HepG2 (cell line): ENCODE data around the gene MICOS13. TPM values are rescaled to one million over a fixed set of nuclear protein-coding genes. Genes with fewer than 3 reads are reported as not detected.

Experiments
- DMAP1 ChIP-seq: IDR thresholded peaks from 2 replicates; pipeline ENCODE4 v1.6.1; 2016
- GTF3A ChIP-seq: sonication (generic); formaldehyde crosslinking; conservative IDR thresholded peaks from 2 replicates; pipeline ENCODE4 v1.4.0; 2020; ENCODE audit warnings: mild to moderate bottlenecking, missing genetic modification reagents
- NFYC ChIP-seq: IDR thresholded peaks from 2 replicates; pipeline ENCODE4 v1.6.1; 2016; ENCODE audit warnings: missing genetic modification reagents, missing compliant biosample characterization
- RBM22 ChIP-seq: fragments of 200-400 bp; formaldehyde crosslinking; optimal IDR thresholded peaks from 2 replicates; pipeline ENCODE3; 2017; ENCODE audit warnings: mild to moderate bottlenecking, low read length, moderate library complexity
- RERE ChIP-seq: IDR thresholded peaks from 2 replicates; pipeline ENCODE4 v1.6.1; 2016; ENCODE audit warnings: low read depth, missing genetic modification reagents, missing compliant biosample characterization
- SALL2 ChIP-seq: sonication (generic); formaldehyde crosslinking; IDR thresholded peaks from 2 replicates; pipeline ENCODE4 v1.8.1; 2023; ENCODE audit warnings: mild to moderate bottlenecking, missing genetic modification reagents, inconsistent platforms
- TAF15 ChIP-seq: fragments of 200-400 bp; formaldehyde crosslinking; IDR thresholded peaks from one replicate; pipeline ENCODE4 v1.6.1; 2018; ENCODE audit warnings: mild to moderate bottlenecking, low read depth, low read length; ENCODE audit not compliant: poor library complexity, severe bottlenecking
- U2AF1 ChIP-seq: fragments of 200-400 bp; formaldehyde crosslinking; optimal IDR thresholded peaks from 2 replicates; pipeline ENCODE3; 2017; ENCODE audit warnings: mild to moderate bottlenecking, low read depth, low read length
- ZBTB10 ChIP-seq: sonication (generic); formaldehyde crosslinking; IDR thresholded peaks from 2 replicates; pipeline ENCODE4 v1.4.0; 2020; ENCODE audit warnings: missing genetic modification reagents, borderline replicate concordance
- ZFP37 ChIP-seq: sonication (generic); formaldehyde crosslinking; IDR thresholded peaks from 2 replicates; pipeline ENCODE4 v1.4.0; 2020; ENCODE audit warnings: missing genetic modification reagents, borderline replicate concordance
- ZKSCAN5 ChIP-seq: sonication (generic); formaldehyde crosslinking; IDR thresholded peaks from 2 replicates; pipeline ENCODE4 v1.5.1; 2020; ENCODE audit warnings: mild to moderate bottlenecking, missing genetic modification reagents
- ZNF260 ChIP-seq: sonication (generic); formaldehyde crosslinking; IDR thresholded peaks from 2 replicates; pipeline ENCODE4 v1.4.0; 2020; ENCODE audit warnings: missing genetic modification reagents, low read depth, mild to moderate bottlenecking, borderline replicate concordance
- ZNF335 ChIP-seq: sonication (generic); formaldehyde crosslinking; IDR thresholded peaks from 2 replicates; pipeline ENCODE4 v1.4.0; 2020; ENCODE audit warnings: missing genetic modification reagents
- ZNF543 ChIP-seq: sonication (generic); formaldehyde crosslinking; IDR thresholded peaks from 2 replicates; pipeline ENCODE4 v1.4.0; 2020; ENCODE audit warnings: mild to moderate bottlenecking, missing genetic modification reagents
- ZNF776 ChIP-seq: sonication (generic); formaldehyde crosslinking; IDR thresholded peaks from 2 replicates; pipeline ENCODE4 v1.4.0; 2020; ENCODE audit warnings: mild to moderate bottlenecking, missing genetic modification reagents
- polyA plus RNA-seq, 8 experiments: library from polyadenylated mRNA; depleted of rRNA in 3 of 8; stranded (reverse) in 7 of 8; unstranded in 1 of 8; fragments of >200 nt; fragmentation: Illumina TruSeq in 4 of 8; extraction: Trizol in 4 of 8; gene quantifications; 2 replicates each; pipeline versions ENCODE4 v1.2.1 to v1.2.3, GENCODE V29; 2011 to 2016; ENCODE audit warnings: low read depth in 4 of 8, missing spikeins in 1 of 8, mixed read lengths in 1 of 8; ENCODE audit not compliant: insufficient read depth in 1 of 8
- total RNA-seq, 5 experiments: library from RNA; depleted of rRNA; stranded (reverse); fragments of >200 nt; fragmentation: Illumina TruSeq; extraction: Trizol; gene quantifications; 2 replicates each; pipeline ENCODE4 v1.2.3, GENCODE V29; 2016; ENCODE audit warnings: low read depth in 1 of 5
- TF ChIP-seq, protein P1 (sequence below): sonication (generic); formaldehyde crosslinking; IDR thresholded peaks from 2 replicates; pipeline ENCODE4 v1.5.0; 2020; ENCODE audit warnings: mild to moderate bottlenecking, missing genetic modification reagents
- TF ChIP-seq, protein P2 (sequence below): sonication (generic); formaldehyde crosslinking; IDR thresholded peaks from 2 replicates; pipeline ENCODE4 v1.4.0; 2020; ENCODE audit warnings: low read depth, mild to moderate bottlenecking, missing genetic modification reagents

Gene MICOS13
- total and polyA plus RNA-seq, 2 of the 13 experiments (the other 11 are each of a cell fraction or from before 2014, with no cell fraction given): 28.8 to 35.4 TPM

- peak; percentile 33; the same call in 1 of the 2 replicates for TF ChIP-seq ZBTB10 (CRISPR knock-in tag)
- TF ChIP-seq NFYC (CRISPR knock-in tag): peak; percentile 62
- 0 out of 2 replicates have a peak, but pooled peaks have one; percentile 23 for TF ChIP-seq GTF3A (CRISPR knock-in tag)
- TF ChIP-seq U2AF1: peak; percentile 52
- peak; percentile 94 for TF ChIP-seq ZNF335 (CRISPR knock-in tag)
- peak; percentile 39; the same call in 1 of the 2 replicates for TF ChIP-seq RERE (CRISPR knock-in tag)
- TF ChIP-seq SALL2: peak; percentile 34
- TF ChIP-seq, protein P1, sequence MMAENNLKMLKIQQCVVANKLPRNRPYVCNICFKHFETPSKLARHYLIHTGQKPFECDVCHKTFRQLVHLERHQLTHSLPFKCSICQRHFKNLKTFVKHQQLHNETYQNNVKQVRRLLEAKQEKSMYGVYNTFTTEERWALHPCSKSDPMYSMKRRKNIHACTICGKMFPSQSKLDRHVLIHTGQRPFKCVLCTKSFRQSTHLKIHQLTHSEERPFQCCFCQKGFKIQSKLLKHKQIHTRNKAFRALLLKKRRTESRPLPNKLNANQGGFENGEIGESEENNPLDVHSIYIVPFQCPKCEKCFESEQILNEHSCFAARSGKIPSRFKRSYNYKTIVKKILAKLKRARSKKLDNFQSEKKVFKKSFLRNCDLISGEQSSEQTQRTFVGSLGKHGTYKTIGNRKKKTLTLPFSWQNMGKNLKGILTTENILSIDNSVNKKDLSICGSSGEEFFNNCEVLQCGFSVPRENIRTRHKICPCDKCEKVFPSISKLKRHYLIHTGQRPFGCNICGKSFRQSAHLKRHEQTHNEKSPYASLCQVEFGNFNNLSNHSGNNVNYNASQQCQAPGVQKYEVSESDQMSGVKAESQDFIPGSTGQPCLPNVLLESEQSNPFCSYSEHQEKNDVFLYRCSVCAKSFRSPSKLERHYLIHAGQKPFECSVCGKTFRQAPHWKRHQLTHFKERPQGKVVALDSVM (CRISPR knock-in tag): peak; percentile 60
- TF ChIP-seq TAF15: peak; percentile 41
- TF ChIP-seq DMAP1 (CRISPR knock-in tag): peak; percentile 99
- 0 out of 2 replicates have a peak, but pooled peaks have one; percentile 10 for TF ChIP-seq ZNF776 (CRISPR knock-in tag)
- peak; percentile 95 for TF ChIP-seq ZFP37 (CRISPR knock-in tag)
- 0 out of 2 replicates have a peak, but pooled peaks have one; percentile 42 for TF ChIP-seq ZKSCAN5 (CRISPR knock-in tag)
- TF ChIP-seq ZNF543 (CRISPR knock-in tag): peak; percentile 63; the same call in 1 of the 2 replicates
- TF ChIP-seq, protein P2, sequence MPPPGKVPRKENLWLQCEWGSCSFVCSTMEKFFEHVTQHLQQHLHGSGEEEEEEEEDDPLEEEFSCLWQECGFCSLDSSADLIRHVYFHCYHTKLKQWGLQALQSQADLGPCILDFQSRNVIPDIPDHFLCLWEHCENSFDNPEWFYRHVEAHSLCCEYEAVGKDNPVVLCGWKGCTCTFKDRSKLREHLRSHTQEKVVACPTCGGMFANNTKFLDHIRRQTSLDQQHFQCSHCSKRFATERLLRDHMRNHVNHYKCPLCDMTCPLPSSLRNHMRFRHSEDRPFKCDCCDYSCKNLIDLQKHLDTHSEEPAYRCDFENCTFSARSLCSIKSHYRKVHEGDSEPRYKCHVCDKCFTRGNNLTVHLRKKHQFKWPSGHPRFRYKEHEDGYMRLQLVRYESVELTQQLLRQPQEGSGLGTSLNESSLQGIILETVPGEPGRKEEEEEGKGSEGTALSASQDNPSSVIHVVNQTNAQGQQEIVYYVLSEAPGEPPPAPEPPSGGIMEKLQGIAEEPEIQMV: peak; percentile 66; the same call in 1 of the 2 replicates
- no peak for TF ChIP-seq ZNF260 (CRISPR knock-in tag)
- no peak for TF ChIP-seq RBM22
Measured at GRCh38 chr19:5719961-5720790, 39.9 kb upstream of the MICOS13 start, which contains the start of the genes CATSPERD and LONP1 (continued).
